Stimulated activated CD8-positive, alpha-beta memory T cell treated with anti-CD3 and anti-CD28 coated beads, Interleukin-7, amount 100 ng/mL, for 48 hours (primary cell): Measurements from ENCODE around the gene PPIL4.
"Not testable (repeated sequence)": the region's sequence is repeated elsewhere in the genome, so short reads cannot be mapped to it uniquely, and the experiment has no call there.

Source experiments
- DNase-seq, 2 donors: peaks; one replicate each; pipeline ENCODE4 v3.0.0-alpha.2; 2020; ENCODE audit warnings: low read depth in 1 of 2; ENCODE audit errors: extremely low read depth in 1 of 2

The PPIL4 gene

DNA sequence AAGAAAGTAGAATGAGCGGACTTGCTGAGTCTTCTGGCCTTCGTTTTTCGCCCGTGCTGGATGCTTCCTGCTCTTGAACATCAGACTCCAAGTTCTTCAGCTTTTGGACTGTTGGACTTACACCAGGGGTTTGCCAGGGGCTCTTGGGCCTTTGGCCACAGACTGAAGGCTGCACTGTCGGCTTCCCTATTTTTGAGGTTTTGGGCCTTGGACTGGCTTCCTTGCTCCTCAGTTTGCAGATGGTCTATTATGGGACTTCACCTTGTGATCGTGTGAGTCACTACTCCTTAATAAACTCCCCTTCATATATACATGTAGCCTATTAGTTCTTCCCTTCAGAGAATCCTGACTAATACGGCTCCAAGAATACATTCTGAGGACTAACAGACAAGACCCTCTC lies 83.1 kb downstream of the PPIL4 start:
- DNase-seq = not testable (repeated sequence)

DNA sequence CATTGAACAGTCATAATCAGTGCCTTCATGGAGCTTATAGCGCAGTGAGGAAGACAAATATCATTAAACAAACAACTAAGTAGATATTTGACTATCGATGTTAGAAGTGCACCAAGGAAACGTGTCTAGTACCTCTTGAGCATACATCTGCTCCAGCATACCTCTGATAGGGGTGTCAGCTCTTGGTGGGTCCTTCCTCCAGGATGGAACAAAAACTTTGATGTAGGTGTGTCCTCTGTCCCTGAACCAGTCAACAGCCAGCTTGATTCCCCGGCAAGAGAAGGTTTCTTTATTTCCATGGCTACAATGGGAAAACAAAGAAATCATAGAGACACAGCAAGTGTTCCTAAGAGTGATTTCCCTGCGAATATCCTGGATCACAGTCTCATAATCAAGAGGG lies 84.2 kb downstream of the PPIL4 start:
- no peak for DNase-seq

DNA sequence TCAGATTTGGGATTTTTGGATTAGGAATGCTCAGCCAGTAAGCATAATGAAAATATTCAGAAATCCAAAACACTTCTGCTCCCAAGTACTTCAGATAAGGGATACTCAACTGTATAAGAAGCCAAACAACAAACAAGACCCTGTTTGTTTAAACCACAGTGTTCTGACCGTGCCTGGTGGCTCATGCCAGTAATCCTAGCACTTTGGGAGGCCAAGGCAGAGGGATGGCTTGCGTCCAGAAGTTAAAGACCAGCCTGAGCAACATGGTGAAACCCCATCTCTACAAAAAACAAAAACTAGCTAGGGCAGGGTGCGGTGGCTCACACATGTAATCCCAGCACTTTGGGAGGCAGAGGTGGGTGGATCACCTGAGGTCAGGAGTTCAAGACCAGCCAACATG lies 85.6 kb downstream of the PPIL4 start:
- not testable (repeated sequence) for DNase-seq

DNA sequence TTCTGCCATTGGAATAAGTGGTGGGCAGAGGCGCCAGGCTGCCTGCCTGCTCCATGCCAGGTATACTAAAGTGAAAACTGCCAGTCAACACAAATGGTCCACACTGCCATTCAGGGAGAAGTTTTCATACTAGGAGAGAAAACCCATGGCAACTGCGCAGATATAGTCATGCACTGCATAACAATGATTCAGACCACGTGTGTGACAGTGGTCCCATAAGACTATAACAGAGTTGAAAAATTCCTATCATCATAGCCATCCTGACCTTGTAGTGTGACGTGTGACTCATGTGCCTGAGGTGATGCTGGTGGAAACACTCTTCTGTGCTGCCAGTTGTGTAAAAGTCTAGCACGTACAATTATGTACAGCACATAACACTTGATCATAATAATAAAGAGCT lies 86.1 kb downstream of the PPIL4 start:
- no peak for DNase-seq

DNA sequence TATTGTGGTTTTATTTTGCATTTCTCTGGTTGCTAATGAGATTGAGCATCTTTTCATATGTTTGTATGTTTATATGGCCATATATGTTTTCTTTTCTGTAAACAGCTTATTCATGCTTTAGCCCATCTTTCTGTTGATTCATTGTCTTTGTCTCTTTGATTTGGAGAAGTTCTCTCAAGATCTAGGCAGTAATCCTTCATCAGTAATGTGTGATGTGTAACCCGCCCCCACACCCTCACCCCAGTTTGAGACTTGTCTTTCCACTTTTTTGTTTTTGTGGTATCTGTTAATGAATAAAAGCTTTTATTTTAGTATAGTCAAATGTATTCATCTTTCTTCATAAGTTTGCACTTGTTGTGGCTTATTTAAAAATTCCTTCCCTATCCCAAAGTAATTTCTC lies 87.0 kb downstream of the PPIL4 start:
- DNase-seq = no peak

DNA sequence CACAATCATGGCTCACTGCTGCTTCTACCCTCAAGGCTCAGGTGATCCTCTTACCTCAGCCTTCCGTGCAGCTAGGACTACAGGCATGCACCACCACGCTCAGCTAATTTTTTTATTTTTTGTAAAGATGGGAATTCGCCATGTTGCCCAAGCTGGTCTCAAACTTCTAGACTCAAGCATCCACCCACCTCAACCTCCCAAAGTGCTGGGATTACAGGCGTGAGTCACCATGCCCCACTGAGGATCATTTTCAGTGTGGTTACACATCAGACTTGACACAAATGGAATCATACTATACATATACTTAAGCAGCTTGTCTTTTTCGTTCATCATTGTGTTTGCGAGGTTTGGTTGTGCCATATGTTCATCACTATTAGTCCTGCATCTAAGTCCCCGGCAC lies 87.6 kb downstream of the PPIL4 start:
- no peak for DNase-seq

DNA sequence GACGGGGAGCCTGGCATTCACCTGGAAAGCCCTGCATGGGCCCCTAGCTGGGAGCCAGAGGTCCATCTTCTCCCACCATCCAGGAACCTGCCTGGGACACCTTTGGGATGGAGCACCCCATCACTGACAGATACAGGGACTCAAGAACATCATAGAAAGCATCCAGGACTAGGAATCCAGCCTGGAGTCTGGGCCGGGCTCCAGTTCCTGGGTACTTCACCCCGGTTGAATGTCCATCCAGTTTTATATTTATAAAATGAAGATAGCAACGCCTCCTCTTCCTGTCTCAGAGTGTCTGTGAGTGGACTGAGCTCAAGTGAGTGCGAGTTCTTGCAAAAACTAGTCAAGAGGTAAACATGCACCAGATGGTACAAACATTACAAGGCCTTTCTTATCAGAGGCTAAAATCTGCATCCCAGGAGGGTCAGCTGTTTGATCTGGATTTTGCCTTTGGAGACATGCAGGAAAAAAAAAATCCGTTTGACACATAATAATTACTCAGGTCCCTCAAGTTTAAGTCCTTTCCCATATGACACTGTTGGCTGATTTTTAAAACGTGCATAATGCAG lies 88.4 kb downstream of the PPIL4 start:
- DNase-seq = no peak

DNA sequence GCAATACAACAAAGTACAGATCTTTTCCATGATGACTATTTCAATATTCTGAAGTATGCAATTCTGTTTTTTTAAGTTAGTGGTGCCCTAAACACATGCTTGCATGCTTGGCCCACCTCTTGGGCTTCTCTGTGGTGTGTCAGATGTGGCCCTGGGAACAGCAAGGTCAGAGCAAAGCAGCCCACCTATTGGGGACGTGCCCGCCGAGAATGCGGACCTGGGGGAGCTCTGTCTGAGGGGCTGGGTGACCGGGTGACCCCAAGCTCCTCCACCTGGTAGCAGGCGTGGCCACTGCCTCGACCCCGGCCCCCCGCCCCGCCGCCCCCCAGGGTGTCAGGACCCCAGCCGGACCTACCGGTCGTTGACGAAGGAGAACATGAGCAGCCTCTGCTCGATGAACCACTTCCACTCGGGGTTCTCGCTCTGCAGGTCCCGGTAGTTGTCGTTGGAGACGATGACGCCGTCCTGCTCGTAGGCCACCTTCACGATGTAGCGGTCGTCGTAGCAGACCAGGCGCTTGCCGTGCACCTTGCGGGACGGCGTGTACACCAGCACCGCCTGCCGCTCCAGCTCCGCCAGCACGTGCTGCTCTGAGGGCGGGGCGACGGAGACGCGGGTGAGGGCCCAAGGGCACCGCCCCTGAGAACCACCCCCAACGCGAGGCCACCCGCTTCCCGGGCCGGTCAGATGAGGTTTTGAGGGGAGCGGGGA lies 89.4 kb downstream of the PPIL4 start:
- DNase-seq = no peak

DNA sequence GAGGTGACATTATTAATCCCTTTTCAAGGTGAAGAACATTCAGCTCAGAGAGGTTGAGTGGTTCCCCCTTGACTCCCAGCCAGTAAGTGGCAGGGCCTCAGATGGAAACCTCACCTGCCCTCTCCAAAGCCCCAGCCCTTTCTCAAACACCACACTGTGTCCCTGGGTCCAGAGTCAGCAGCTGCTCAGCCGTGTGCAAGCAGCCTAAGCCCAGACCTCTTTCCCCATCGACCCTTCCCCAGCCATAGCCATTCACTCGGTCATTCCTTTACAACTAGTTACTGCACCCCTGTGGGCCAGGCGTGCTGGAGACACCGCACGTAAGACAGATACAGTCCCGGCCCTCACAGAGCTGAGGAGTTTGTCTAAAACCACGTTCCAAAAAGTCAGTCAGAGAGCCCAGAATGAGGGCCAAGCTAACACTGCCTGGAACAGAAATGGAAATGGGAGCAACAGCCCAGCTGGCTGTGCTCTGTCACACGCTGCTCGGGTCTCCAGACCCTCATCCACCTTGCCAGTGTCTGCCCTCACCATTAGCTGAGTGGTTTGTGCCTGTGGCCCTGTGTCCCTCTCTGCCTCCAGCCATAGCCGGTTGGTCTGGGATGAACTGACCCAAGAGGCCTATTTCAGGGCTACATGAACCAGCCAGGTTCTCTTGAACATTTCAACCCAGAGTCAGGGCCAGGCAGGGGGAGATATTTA lies 90.7 kb downstream of the PPIL4 start:
- DNase-seq = no peak
